ENCODE measurements around the gene MTX1. TPM values are rescaled to one million over a fixed set of nuclear protein-coding genes. Genes with fewer than 3 reads are reported as not detected.

Gene MTX1
- total and polyA plus RNA-seq, 2 of the 4 experiments (the other 2 are of a cell fraction) = 67.2 to 73.7 TPM

DNA sequence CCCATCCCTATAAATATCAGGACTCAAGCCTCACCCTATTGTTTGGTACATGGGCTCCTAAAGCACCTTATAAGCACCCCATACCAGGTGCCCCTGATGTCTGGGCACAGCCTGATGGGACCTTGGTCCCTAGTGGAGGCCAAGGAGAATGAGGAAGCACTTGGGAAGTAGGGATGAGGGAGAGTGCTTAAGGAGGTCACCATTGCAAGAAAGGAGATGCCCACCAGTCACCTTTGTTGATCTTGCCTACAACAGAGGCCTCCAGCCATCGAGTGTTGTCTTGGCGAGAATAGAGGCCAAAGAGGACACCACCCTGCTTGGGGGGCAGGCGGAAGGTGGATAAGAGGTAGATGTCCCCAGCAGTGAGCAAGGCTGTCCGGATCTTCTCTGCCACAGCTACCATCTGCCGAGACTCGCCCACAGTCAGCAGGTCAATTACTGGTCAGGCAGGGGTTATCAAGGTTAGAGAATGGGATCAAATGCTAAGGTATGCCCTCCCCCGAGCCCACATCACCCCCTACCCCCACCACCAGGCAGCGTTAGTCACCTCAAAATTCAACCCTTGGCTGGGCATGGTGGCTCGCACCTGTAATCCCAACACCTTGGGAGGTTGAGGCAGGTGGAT lies 2.4 kb upstream of the MTX1 start (continued):
- TF ChIP-seq CHD1 (IDR thresholded peaks at IDR 0.05; ENCODE audit: low read depth, low read length) (no peak), CEBPB (IDR thresholded peaks at IDR 0.05; ENCODE audit: low read depth, low read length) (no peak), MAZ (IDR thresholded peaks at IDR 0.05; ENCODE audit: borderline replicate concordance, low read depth, low read length) (no peak)
